PFSK-1 (cell line): ENCODE measurements around the gene BCAS4.

ENCODE experiments used
- FOXP2 ChIP-seq: optimal IDR thresholded peaks from 2 replicates; pipeline ENCODE3; 2011; ENCODE audit warnings: borderline replicate concordance, control low read depth, inconsistent platforms; ENCODE audit not compliant: insufficient read depth; ENCODE audit errors: extremely low read length, extremely low read depth
- POLR2AphosphoS5 ChIP-seq: IDR thresholded peaks from 2 replicates; pipeline ENCODE4 v1.6.1; 2012; ENCODE audit warnings: low read depth, mild to moderate bottlenecking, control low read depth, low read length, moderate library complexity
- REST ChIP-seq, 2 experiments: IDR thresholded peaks; 2 replicates each; pipeline versions ENCODE4 v1.6.1 to v1.8.0; 2011 to 2012; ENCODE audit warnings: low read depth in 2 of 2, low read length in 2 of 2, control low read depth in 1 of 2, inconsistent platforms in 1 of 2, mild to moderate bottlenecking in 1 of 2, moderate library complexity in 1 of 2; ENCODE audit not compliant: insufficient read depth in 1 of 2
- SIN3A ChIP-seq: IDR thresholded peaks from 2 replicates; pipeline ENCODE4 v1.6.1; 2012; ENCODE audit warnings: mild to moderate bottlenecking, low read length, moderate library complexity, borderline replicate concordance; ENCODE audit not compliant: insufficient read depth
- TAF1 ChIP-seq: IDR thresholded peaks from 2 replicates; pipeline ENCODE4 v1.6.1; 2012; ENCODE audit warnings: low read length, control low read depth, borderline replicate concordance; ENCODE audit not compliant: insufficient read depth

BCAS4 gene

DNA sequence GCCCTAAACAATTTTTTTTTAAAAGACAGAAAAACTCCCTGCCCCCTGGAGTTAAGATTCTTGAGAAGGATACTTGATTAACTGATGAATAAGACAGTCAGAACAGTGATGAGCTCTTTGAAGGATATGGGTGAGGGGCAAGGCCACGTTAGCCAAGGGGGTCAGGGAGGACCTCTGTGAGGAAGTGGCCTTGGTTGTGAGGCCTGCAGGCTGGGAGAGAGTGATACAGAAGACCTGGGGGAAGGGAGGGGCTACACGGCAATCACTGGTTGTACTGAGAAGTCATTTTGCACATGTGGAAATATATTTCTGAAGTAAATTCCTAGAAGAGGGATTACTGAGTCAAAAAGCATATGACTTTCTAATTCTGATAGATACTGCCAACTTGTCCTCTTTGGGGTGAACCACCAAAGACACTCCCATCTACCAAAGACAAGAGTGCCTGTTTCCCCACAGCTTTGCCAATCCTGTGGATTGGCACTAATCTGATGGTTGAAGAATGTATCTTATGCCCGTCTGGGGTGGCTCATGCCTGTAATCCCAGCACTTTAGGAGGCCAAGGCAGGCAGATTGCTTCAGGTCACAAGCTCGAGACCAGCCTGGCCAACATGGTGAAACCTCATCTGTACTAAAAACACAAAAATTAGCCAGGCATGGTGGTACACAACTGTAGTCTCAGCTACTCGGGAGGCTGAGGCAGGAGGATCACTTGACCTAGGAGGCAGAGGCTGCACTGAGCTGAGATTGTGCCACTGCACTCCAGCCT lies 22.3 kb upstream of the BCAS4 start:
- TF ChIP-seq POLR2AphosphoS5 (no peak), SIN3A (no peak), FOXP2 (no peak), TAF1 (no peak), REST (IDR thresholded peaks at IDR 0.05; ENCODE audit: insufficient read depth in 1 of 2, low read depth in 2 of 2, low read length in 2 of 2) (no peak)

GRCh38 chr20:50774515-50774914 lies 20.3 kb upstream of the BCAS4 start:
- TF ChIP-seq REST (IDR thresholded peaks at IDR 0.05; ENCODE audit: insufficient read depth in 1 of 2, low read depth in 2 of 2, low read length in 2 of 2), result no peak
- no peak for TF ChIP-seq SIN3A
- TF ChIP-seq FOXP2, result no peak
- no peak for TF ChIP-seq POLR2AphosphoS5
- no peak for TF ChIP-seq TAF1

- TF ChIP-seq REST (IDR thresholded peaks at IDR 0.05; ENCODE audit: insufficient read depth in 1 of 2, low read depth in 2 of 2, low read length in 2 of 2) (no peak), FOXP2 (no peak), POLR2AphosphoS5 (no peak)
These were observed 18.6 kb upstream of the BCAS4 start for GRCh38 chr20:50776122-50776817.

- TF ChIP-seq POLR2AphosphoS5 (no peak), TAF1 (no peak)
These were observed 17.5 kb upstream of the BCAS4 start for GRCh38 chr20:50777373-50777772.

- TF ChIP-seq SIN3A (no peak), POLR2AphosphoS5 (no peak), REST (IDR thresholded peaks at IDR 0.05; ENCODE audit: insufficient read depth in 1 of 2, low read depth in 2 of 2, low read length in 2 of 2) (no peak), FOXP2 (no peak), TAF1 (no peak)
These were observed 11.5 kb upstream of the BCAS4 start for GRCh38 chr20:50783390-50783789.
